Calu3 (cell line): ENCODE measurements around the gene MEPE. TPM values are rescaled to one million over a fixed set of nuclear protein-coding genes. Genes with fewer than 3 reads are reported as not detected.

Experiments
- Bru-seq: library from RNA; stranded (reverse); fragments of 400-500 nt; gene quantifications from one replicate; lab custom pipeline; 2021; lab: Mats Ljungman, UMichigan
- BruChase-seq, 2 experiments: library from RNA; stranded (reverse); fragments of 400-500 nt; gene quantifications; one replicate each; lab custom pipeline; 2021; lab: Mats Ljungman, UMichigan
- BruUV-seq: library from RNA; stranded (reverse); fragments of 400-500 nt; replicated peaks from 2 replicates; lab custom pipeline; 2021; lab: Mats Ljungman, UMichigan
- CTCF ChIA-PET: fragments of 300-600 bp; sonication (Branson Sonifier 250); formaldehyde crosslinking; loops from one replicate; lab custom pipeline; 2022; ENCODE audit warnings: antibody characterized with exemption; lab: Charles Lee
- DNase-seq: peaks from one replicate; pipeline ENCODE4 v3.0.0; 2022
- H3K27ac Mint-ChIP-seq: one replicate; pipeline ENCODE4 v1.8.0; 2022; ENCODE audit warnings: mixed read lengths; ENCODE audit not compliant: unreplicated experiment
- H3K27me3 Mint-ChIP-seq: one replicate; pipeline ENCODE4 v1.8.0; 2022; ENCODE audit warnings: mixed read lengths; ENCODE audit not compliant: unreplicated experiment
- H3K36me3 Mint-ChIP-seq: one replicate; pipeline ENCODE4 v1.8.0; 2022; ENCODE audit warnings: mild to moderate bottlenecking, moderate library complexity, mixed read lengths; ENCODE audit not compliant: insufficient read depth, unreplicated experiment
- H3K4me1 Mint-ChIP-seq: one replicate; pipeline ENCODE4 v1.8.0; 2022; ENCODE audit warnings: mild to moderate bottlenecking, low read depth, mixed read lengths; ENCODE audit not compliant: unreplicated experiment
- H3K4me3 Mint-ChIP-seq: one replicate; pipeline ENCODE4 v1.8.0; 2022; ENCODE audit warnings: mild to moderate bottlenecking, low read depth, moderate library complexity, mixed read lengths; ENCODE audit not compliant: unreplicated experiment
- H3K9me3 Mint-ChIP-seq: one replicate; pipeline ENCODE4 v1.8.0; 2022; ENCODE audit warnings: low read depth, mixed read lengths; ENCODE audit not compliant: unreplicated experiment
- intact Hi-C: fragments of 100-400 bp; cut with micrococcal nuclease; formaldehyde crosslinking; loops from one replicate; pipeline ENCODE4 v1.10.0; 2022; ENCODE audit not compliant: unreplicated experiment
- long read RNA-seq: library from polyadenylated mRNA; stranded (forward); transcript quantifications from one replicate; pipeline ENCODE4 v2.0.0, GENCODE V29; 2022
- total RNA-seq: library from RNA; stranded (reverse); gene quantifications from 2 replicates; pipeline ENCODE4 v1.2.3, GENCODE V29; 2022
- TF ChIP-seq, protein P1 (sequence below): fragments of 200-600 bp; IDR thresholded peaks from one replicate; pipeline ENCODE4 v1.8.0; 2022; ENCODE audit warnings: antibody characterized with exemption; ENCODE audit not compliant: unreplicated experiment

The MEPE gene, protein sequence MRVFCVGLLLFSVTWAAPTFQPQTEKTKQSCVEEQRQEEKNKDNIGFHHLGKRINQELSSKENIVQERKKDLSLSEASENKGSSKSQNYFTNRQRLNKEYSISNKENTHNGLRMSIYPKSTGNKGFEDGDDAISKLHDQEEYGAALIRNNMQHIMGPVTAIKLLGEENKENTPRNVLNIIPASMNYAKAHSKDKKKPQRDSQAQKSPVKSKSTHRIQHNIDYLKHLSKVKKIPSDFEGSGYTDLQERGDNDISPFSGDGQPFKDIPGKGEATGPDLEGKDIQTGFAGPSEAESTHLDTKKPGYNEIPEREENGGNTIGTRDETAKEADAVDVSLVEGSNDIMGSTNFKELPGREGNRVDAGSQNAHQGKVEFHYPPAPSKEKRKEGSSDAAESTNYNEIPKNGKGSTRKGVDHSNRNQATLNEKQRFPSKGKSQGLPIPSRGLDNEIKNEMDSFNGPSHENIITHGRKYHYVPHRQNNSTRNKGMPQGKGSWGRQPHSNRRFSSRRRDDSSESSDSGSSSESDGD
- total RNA-seq (not detected in 2 replicates), Bru-seq, nascent RNA (not detected), BruChase-seq, experiment 1, labeled RNA remaining after a 6-hour chase (not detected), BruChase-seq, experiment 2, labeled RNA remaining after a 2-hour chase (not detected)
- long read RNA-seq = 0 reads

DNA sequence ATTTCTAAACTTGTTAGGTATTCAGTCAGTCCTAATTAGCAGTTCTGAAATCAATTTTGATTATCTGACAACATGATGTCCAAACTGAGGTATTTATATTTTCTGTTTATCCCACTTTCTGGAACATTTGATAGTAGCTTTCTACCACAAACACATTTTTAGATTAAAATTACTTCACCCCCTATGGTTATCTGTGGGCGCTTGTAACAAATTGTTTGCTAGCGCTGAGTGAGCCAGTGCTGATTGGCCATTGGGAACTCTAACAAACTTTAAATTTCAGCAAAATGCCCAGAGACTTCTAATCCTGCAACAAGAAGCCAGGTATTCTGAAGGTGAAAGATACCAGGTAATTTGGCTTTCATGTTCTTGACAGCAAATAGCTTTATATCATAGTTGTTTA is at the start of gene MEPE:
Gene MEPE (plus strand): TSS at position 301 of the 400 bp plus-strand sequence. CDS start 1,746 bp downstream, outside the sequence.
- no TSS peak for BruUV-seq
- no peaks in the 10 kb centered on the region for H3K36me3 Mint-ChIP-seq
- no peak within 1 kb of the TSS for H3K27ac Mint-ChIP-seq
- intact Hi-C loops = no loop called here
- DNase-seq = no peak
- H3K27me3 Mint-ChIP-seq = no peaks in the 10 kb centered on the region
- H3K4me1 Mint-ChIP-seq = no peaks in the 10 kb centered on the region
- no peaks in the 10 kb centered on the region for H3K9me3 Mint-ChIP-seq
- no peak within 1 kb of the TSS for H3K4me3 Mint-ChIP-seq
- CTCF ChIA-PET = no interaction called here
- TF ChIP-seq, protein P1, sequence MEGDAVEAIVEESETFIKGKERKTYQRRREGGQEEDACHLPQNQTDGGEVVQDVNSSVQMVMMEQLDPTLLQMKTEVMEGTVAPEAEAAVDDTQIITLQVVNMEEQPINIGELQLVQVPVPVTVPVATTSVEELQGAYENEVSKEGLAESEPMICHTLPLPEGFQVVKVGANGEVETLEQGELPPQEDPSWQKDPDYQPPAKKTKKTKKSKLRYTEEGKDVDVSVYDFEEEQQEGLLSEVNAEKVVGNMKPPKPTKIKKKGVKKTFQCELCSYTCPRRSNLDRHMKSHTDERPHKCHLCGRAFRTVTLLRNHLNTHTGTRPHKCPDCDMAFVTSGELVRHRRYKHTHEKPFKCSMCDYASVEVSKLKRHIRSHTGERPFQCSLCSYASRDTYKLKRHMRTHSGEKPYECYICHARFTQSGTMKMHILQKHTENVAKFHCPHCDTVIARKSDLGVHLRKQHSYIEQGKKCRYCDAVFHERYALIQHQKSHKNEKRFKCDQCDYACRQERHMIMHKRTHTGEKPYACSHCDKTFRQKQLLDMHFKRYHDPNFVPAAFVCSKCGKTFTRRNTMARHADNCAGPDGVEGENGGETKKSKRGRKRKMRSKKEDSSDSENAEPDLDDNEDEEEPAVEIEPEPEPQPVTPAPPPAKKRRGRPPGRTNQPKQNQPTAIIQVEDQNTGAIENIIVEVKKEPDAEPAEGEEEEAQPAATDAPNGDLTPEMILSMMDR = no peak

DNA sequence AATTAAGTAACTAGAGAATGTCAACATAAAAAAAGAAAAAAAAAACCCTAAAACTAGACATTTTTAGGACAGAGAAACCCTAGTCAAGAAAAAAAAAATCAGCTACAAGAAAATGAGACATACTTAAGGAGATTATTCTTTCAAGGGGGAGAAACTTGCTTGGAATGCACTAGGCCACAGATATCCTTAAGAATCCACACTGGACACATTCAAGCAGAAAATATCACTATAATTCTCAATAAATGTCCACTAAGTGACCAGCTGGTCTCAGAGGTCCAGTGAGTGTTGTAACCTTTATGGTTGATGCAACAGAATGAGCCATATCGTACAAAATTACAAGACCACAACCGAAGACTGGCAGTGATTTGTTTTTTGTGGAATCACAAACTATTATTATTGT is 49.0 kb upstream of the MEPE start:
- intact Hi-C loops = no loop called here
- Mint-ChIP-seq H3K4me3 (no peak overlapping the region), H3K9me3 (no peaks in the 10 kb centered on the region), H3K4me1 (no peaks in the 10 kb centered on the region), H3K27me3 (no peaks in the 10 kb centered on the region), H3K27ac (no peak overlapping the region), H3K36me3 (no peaks in the 10 kb centered on the region)
- DNase-seq = no peak
- no TSS peak for BruUV-seq
- CTCF ChIA-PET = no interaction called here
- TF ChIP-seq, protein P1 = no peak

DNA sequence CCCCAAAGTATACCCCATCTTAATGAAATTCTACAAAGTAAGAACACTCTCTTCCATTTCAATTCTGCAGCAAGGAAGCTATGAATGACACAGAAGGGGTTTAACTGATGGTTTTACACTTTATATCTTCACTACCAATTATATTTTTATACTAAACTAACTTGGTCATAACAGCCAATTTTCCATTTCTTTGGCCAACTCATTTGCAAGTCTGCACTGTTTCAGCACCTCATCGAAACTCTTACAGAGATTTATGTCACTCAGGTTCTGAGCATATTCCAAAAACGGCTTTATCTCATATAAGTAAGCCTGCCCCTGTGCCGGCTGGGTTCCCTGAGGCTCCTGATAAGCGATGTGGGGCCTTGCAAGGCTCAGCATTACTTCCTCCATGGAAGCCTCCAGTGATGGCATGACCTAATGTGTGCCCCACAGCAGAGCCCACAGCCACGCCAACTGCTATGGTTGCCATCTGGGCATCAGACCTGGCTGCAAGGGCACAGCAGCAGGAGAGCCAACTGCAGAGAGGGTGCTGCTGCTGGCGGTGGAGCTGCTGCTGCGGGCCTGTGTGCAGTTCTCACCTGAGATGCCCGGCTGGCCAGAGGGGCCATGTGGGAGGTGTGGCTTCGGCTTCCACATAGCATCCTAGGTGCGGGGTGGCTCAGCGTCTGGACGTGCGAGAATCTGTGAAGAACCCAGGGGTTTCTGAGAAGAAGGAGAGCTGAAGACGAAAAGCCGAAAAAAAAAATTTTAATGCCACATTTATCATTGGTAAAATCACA is 46.8 kb upstream of the MEPE start:
- H3K27ac Mint-ChIP-seq = no peak overlapping the region
- no peaks in the 10 kb centered on the region for H3K36me3 Mint-ChIP-seq
- TF ChIP-seq, protein P1 = no peak
- H3K9me3 Mint-ChIP-seq = no peaks in the 10 kb centered on the region
- CTCF ChIA-PET = no interaction called here
- no peaks in the 10 kb centered on the region for H3K4me1 Mint-ChIP-seq
- no TSS peak for BruUV-seq
- no peak overlapping the region for H3K4me3 Mint-ChIP-seq
- intact Hi-C loops = no loop called here
- H3K27me3 Mint-ChIP-seq = no peaks in the 10 kb centered on the region
- no peak for DNase-seq

DNA sequence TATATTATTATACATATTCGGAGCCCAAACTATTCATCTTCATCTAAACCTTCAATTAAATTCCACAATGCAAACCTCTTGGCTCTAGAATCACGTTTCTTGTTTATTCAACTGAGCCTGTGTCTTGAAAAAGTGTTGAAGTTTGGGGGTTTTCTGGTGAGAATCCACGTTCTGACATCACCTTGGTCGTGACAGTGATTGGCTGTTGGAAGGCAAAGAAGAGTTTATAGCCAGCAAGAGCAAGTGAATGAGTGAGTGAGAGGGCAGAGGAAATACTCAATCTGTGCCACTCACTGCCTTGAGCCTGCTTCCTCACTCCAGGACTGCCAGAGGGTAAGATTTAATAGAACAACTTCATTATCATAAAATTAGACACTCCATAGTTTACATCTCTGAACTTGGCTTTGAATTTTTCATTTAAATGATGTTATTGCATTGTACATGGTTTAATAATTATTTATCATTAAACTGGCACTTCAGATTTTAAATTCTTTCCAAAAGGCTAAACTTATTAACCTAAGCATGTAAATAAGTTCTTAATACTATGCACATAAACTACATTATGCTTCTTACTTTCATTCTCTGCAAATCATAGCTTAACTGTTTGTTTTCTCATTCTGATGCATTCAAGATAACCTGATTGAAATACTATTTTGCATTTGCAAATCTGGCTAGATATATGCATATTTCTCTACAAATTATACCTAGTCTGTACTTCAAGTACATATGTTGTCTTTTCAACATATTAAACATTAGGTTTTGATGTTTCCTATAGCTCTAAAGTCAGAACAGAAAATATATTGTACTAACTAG is 33.3 kb upstream of the MEPE start, which contains the start of gene IBSP:
Gene IBSP (plus strand): TSS at position 254 of the 813 bp plus-strand sequence. CDS start 2,808 bp downstream, outside the sequence.
- BruUV-seq = no TSS peak
- H3K4me1 Mint-ChIP-seq = no peaks in the 10 kb centered on the region
- no peak within 1 kb of the TSS for H3K4me3 Mint-ChIP-seq
- TF ChIP-seq, protein P1 = no peak
- CTCF ChIA-PET = no interaction called here
- DNase-seq = no peak
- no peak within 1 kb of the TSS for H3K27ac Mint-ChIP-seq
- intact Hi-C loops = no loop called here
- H3K36me3 Mint-ChIP-seq = no peaks in the 10 kb centered on the region
- H3K9me3 Mint-ChIP-seq = no peaks in the 10 kb centered on the region
- no peaks in the 10 kb centered on the region for H3K27me3 Mint-ChIP-seq
